HepG2 (cell line): ENCODE data around the gene SIGLEC14. TPM values are rescaled to one million over a fixed set of nuclear protein-coding genes. Genes with fewer than 3 reads are reported as not detected.
"Not testable (repeated sequence)": the region's sequence is repeated elsewhere in the genome, so short reads cannot be mapped to it uniquely, and the experiment has no call there.

Experiments used
- ATAC-seq: fragments of 200-7000 bp; cut with Tn5 transposase; 3 replicates; pipeline ENCODE4 v1.9.1; 2020; ENCODE audit warnings: mild to moderate bottlenecking, moderate library complexity
- BruUV-seq: library from RNA; stranded (reverse); fragments of 400-500 nt; replicated peaks from 2 replicates; lab custom pipeline; 2021; lab: Mats Ljungman, UMichigan
- CTCF ChIA-PET: fragments of 300-600 bp; formaldehyde crosslinking; extraction: SDS; loops from one replicate; lab custom pipeline; 2021; ENCODE audit warnings: low total read pairs, inconsistent platforms, low intra/inter-chr PET ratio; lab: Yijun Ruan, JAX
- POLR2A ChIA-PET: fragments of 350-600 bp; sonication (Branson Sonifier 250); formaldehyde crosslinking; loops from one replicate; lab custom pipeline; 2020; ENCODE audit warnings: antibody characterized with exemption, inconsistent platforms; lab: Yijun Ruan, JAX
- DNase-seq: peaks from one replicate; pipeline ENCODE4 v3.0.0-alpha.2; 2015; ENCODE audit warnings: low spot score
- FAIRE-seq: peaks from 3 replicates; lab custom pipeline; 2011; peaks lifted over from hg19 to GRCh38; lab: Jason Lieb, UNC
- H2AFZ ChIP-seq: one replicate; pipeline ENCODE4 v1.6.1; 2011; ENCODE audit warnings: low read length, inconsistent platforms
- H3K27ac ChIP-seq: fragments of 300-600 bp; 3 replicates; pipeline ENCODE4 v1.8.0; 2011; ENCODE audit warnings: mixed run types, mild to moderate bottlenecking, mixed read lengths, low read length, inconsistent platforms; ENCODE audit not compliant: insufficient read depth; ENCODE audit errors: extremely low read length
- H3K27me3 ChIP-seq, 2 experiments: fragments of 200-600 bp in 1 of 2; 2 replicates in 1 of 2; 3 replicates in 1 of 2; pipeline versions ENCODE4 v1.6.0 to v1.8.0; 2011; ENCODE audit warnings: low read length in 2 of 2, mild to moderate bottlenecking in 2 of 2, moderate library complexity in 2 of 2, inconsistent platforms in 1 of 2; ENCODE audit not compliant: insufficient read depth in 2 of 2, control insufficient read depth in 1 of 2
- H3K36me3 ChIP-seq, 2 experiments: fragments of 200-600 bp in 1 of 2; replicated peaks in 1 of 2; 2 replicates in 1 of 2; 3 replicates in 1 of 2; pipeline versions ENCODE4 v1.5.1 to v1.8.0; 2011; ENCODE audit warnings: low read length in 2 of 2, inconsistent platforms in 1 of 2; ENCODE audit not compliant: insufficient read depth in 2 of 2, control insufficient read depth in 1 of 2
- H3K4me1 ChIP-seq: 2 replicates; pipeline ENCODE4 v1.5.1; 2012; ENCODE audit warnings: low read length, inconsistent platforms; ENCODE audit not compliant: insufficient read depth
- H3K4me2 ChIP-seq: 2 replicates; pipeline ENCODE4 v1.6.0; 2011; ENCODE audit warnings: low read depth, low read length, inconsistent platforms
- H3K4me3 ChIP-seq, 3 experiments: fragments of 200-600 bp in 1 of 3; sonication (generic), shearing (Covaris generic) in 1 of 3; replicated peaks in 1 of 3; 2 replicates each; pipeline ENCODE4 v1.5.1; 2011 to 2016; ENCODE audit warnings: low read length in 3 of 3, inconsistent platforms in 2 of 3, low read depth in 2 of 3, mild to moderate bottlenecking in 2 of 3, control low read depth in 1 of 3, mixed read lengths in 1 of 3; ENCODE audit not compliant: insufficient read depth in 1 of 3
- H3K79me2 ChIP-seq: one replicate; pipeline ENCODE4 v1.6.1; 2011; ENCODE audit warnings: low read length, inconsistent platforms; ENCODE audit not compliant: insufficient read depth
- H3K9ac ChIP-seq: 2 replicates; pipeline ENCODE4 v1.6.0; 2011; ENCODE audit warnings: mild to moderate bottlenecking, low read depth, low read length, inconsistent platforms; ENCODE audit not compliant: insufficient read depth
- H3K9me3 ChIP-seq: 2 replicates; pipeline ENCODE4 v1.5.1; 2012; ENCODE audit warnings: mild to moderate bottlenecking, low read length
- H4K20me1 ChIP-seq: 2 replicates; pipeline ENCODE4 v1.6.0; 2011; ENCODE audit warnings: inconsistent platforms, mild to moderate bottlenecking, low read length, moderate library complexity; ENCODE audit not compliant: insufficient read depth
- ADNP ChIP-seq: sonication (generic); formaldehyde crosslinking; IDR thresholded peaks from 2 replicates; pipeline ENCODE4 v1.4.0; 2020; ENCODE audit warnings: missing genetic modification reagents
- ARID3A ChIP-seq: IDR thresholded peaks from 2 replicates; pipeline ENCODE4 v1.6.1; 2012; ENCODE audit warnings: low read depth, low read length, improper control_type of control experiment
- CBX2 ChIP-seq, 2 experiments: fragments of 200-600 bp in 1 of 2; sonication (generic); formaldehyde crosslinking in 1 of 2; IDR thresholded peaks; 2 replicates each; pipeline versions ENCODE4 v1.7.0 to v1.8.1; 2018 to 2022; ENCODE audit warnings: low read depth in 2 of 2, low read length in 1 of 2, mild to moderate bottlenecking in 1 of 2, missing genetic modification reagents in 1 of 2
- HOXA5 ChIP-seq: sonication (generic); formaldehyde crosslinking; IDR thresholded peaks from 2 replicates; pipeline ENCODE4 v1.4.0; 2020; ENCODE audit warnings: missing genetic modification reagents
- JUND ChIP-seq: sonication (generic); formaldehyde crosslinking; IDR thresholded peaks from 2 replicates; pipeline ENCODE4 v1.8.0; 2022; ENCODE audit warnings: mild to moderate bottlenecking, missing genetic modification reagents
- NR3C1 ChIP-seq: sonication (generic); formaldehyde crosslinking; IDR thresholded peaks from 2 replicates; pipeline ENCODE4 v1.4.0; 2020; ENCODE audit warnings: missing genetic modification reagents
- SAFB2 ChIP-seq: sonication (generic); formaldehyde crosslinking; IDR thresholded peaks from 2 replicates; pipeline ENCODE4 v1.5.1; 2020; ENCODE audit warnings: missing genetic modification reagents, low read depth, mild to moderate bottlenecking, borderline replicate concordance
- SMYD3 ChIP-seq: sonication (generic); formaldehyde crosslinking; IDR thresholded peaks from 2 replicates; pipeline ENCODE4 v1.8.1; 2023; ENCODE audit warnings: mild to moderate bottlenecking, missing genetic modification reagents
- SRSF4 ChIP-seq: fragments of 200-400 bp; formaldehyde crosslinking; IDR thresholded peaks from one replicate; pipeline ENCODE4 v1.6.1; 2018; ENCODE audit warnings: mild to moderate bottlenecking, low read depth, low read length, moderate library complexity; ENCODE audit not compliant: poor library complexity, severe bottlenecking
- U2AF1 ChIP-seq: fragments of 200-400 bp; formaldehyde crosslinking; optimal IDR thresholded peaks from 2 replicates; pipeline ENCODE3; 2017; ENCODE audit warnings: mild to moderate bottlenecking, low read depth, low read length
- ZBTB26 ChIP-seq: IDR thresholded peaks from 2 replicates; pipeline ENCODE4 v1.6.1; 2016; ENCODE audit warnings: missing compliant biosample characterization, missing genetic modification reagents, borderline replicate concordance
- ZBTB38 ChIP-seq: sonication (generic); formaldehyde crosslinking; IDR thresholded peaks from 2 replicates; pipeline ENCODE4 v1.5.1; 2020; ENCODE audit warnings: mild to moderate bottlenecking, missing genetic modification reagents
- ZNF337 ChIP-seq: sonication (generic); formaldehyde crosslinking; IDR thresholded peaks from 2 replicates; pipeline ENCODE4 v1.5.1; 2020; ENCODE audit warnings: missing genetic modification reagents, low read depth, mild to moderate bottlenecking, borderline replicate concordance
- ZNF44 ChIP-seq: sonication (generic); formaldehyde crosslinking; IDR thresholded peaks from 2 replicates; pipeline ENCODE4 v1.5.1; 2020; ENCODE audit warnings: mild to moderate bottlenecking, missing genetic modification reagents
- ZNF564 ChIP-seq: sonication (generic); formaldehyde crosslinking; IDR thresholded peaks from 2 replicates; pipeline ENCODE4 v1.8.1; 2023; ENCODE audit warnings: mild to moderate bottlenecking, missing genetic modification reagents
- ZNF772 ChIP-seq: sonication (generic); formaldehyde crosslinking; IDR thresholded peaks from 2 replicates; pipeline ENCODE4 v1.5.0; 2020; ENCODE audit warnings: mild to moderate bottlenecking, missing genetic modification reagents
- ZNF782 ChIP-seq: sonication (generic); formaldehyde crosslinking; IDR thresholded peaks from 2 replicates; pipeline ENCODE4 v1.4.0; 2020; ENCODE audit warnings: missing genetic modification reagents, mild to moderate bottlenecking, borderline replicate concordance
- WGBS: methylation state at CpG from one replicate; pipeline ENCODE4 v1.1.6; 2017; ENCODE audit warnings: low lambda C conversion rate; 5-methylcytosine and 5-hydroxymethylcytosine counted together
- in situ Hi-C: cut with HindIII; loops from 2 replicates; pipeline ENCODE4 v1.10.0; 2017; ENCODE audit warnings: low pct_unique_long_range_greater_than_20kb; ENCODE audit not compliant: extremely low pct_ligation_motif_present
- intact Hi-C: fragments of 100-400 bp; cut with micrococcal nuclease; formaldehyde crosslinking; loops from one replicate; pipeline ENCODE4 v1.10.0; 2022; ENCODE audit not compliant: unreplicated experiment
- polyA plus RNA-seq, 8 experiments: library from polyadenylated mRNA; depleted of rRNA in 3 of 8; stranded (reverse) in 7 of 8; unstranded in 1 of 8; fragments of >200 nt; fragmentation: Illumina TruSeq in 4 of 8; extraction: Trizol in 4 of 8; gene quantifications; 2 replicates each; pipeline versions ENCODE4 v1.2.1 to v1.2.3, GENCODE V29; 2011 to 2016; ENCODE audit warnings: low read depth in 4 of 8, missing spikeins in 1 of 8, mixed read lengths in 1 of 8; ENCODE audit not compliant: insufficient read depth in 1 of 8
- total RNA-seq, 5 experiments: library from RNA; depleted of rRNA; stranded (reverse); fragments of >200 nt; fragmentation: Illumina TruSeq; extraction: Trizol; gene quantifications; 2 replicates each; pipeline ENCODE4 v1.2.3, GENCODE V29; 2016; ENCODE audit warnings: low read depth in 1 of 5

SIGLEC14 gene
- total and polyA plus RNA-seq, 2 of the 13 experiments (the other 11 are each of a cell fraction or from before 2014, with no cell fraction given): 0.05 to 0.09 TPM

GRCh38 chr19:51632126-51632525, 14.5 kb downstream of the SIGLEC14 start:
- Histone ChIP-seq H3K27me3 (peaks cover 0 to 25% of the 10 kb centered on the region in 2 experiments; a peak in 4 of 5 replicates), H3K9ac (no peak overlapping the region), H3K36me3 (no peaks in the 10 kb centered on the region), H3K4me2 (no peak overlapping the region), H4K20me1 (no peaks in the 10 kb centered on the region), H3K4me1 (no peaks in the 10 kb centered on the region), H2AFZ (no peak overlapping the region), H3K9me3 (peaks cover 5% of the 10 kb centered on the region; the same call in 1 of the 2 replicates), H3K4me3 (no peak overlapping the region), H3K79me2 (no peaks in the 10 kb centered on the region), H3K27ac (no peak overlapping the region)
- no TSS peak for BruUV-seq
- WGBS: 3% methylated on average over 5 of the region's 5 CpGs
- DNase-seq (no peak), ATAC-seq (no peak), FAIRE-seq (no peak)
- POLR2A ChIA-PET: no interaction called here
- in situ Hi-C loops: loop anchor here (25.0 kb wide), 1 partner anchor 345 kb away; no protein-coding TSS in a partner anchor
- CTCF ChIA-PET: no interaction called here
- intact Hi-C loops: no loop called here
- no peak for TF ChIP-seq U2AF1
- TF ChIP-seq CBX2 (IDR thresholded peaks at IDR 0.05; ENCODE audit: low read depth, low read length): no peak
- no peak for TF ChIP-seq CBX2 (CRISPR knock-in tag; IDR thresholded peaks at IDR 0.05; ENCODE audit: low read depth)
- no peak for TF ChIP-seq ZNF44
- TF ChIP-seq JUND (CRISPR knock-in tag): no peak
- no peak for TF ChIP-seq SAFB2
- no peak for TF ChIP-seq ZNF782
- TF ChIP-seq ZNF337: no peak
- no peak for TF ChIP-seq ADNP
- TF ChIP-seq ARID3A: no peak
- TF ChIP-seq HOXA5 (CRISPR knock-in tag): no peak
- no peak for TF ChIP-seq ZNF564 (CRISPR knock-in tag)
- TF ChIP-seq ZBTB38: no peak
- TF ChIP-seq SRSF4: no peak
- TF ChIP-seq ZBTB26 (CRISPR knock-in tag): no peak
- no peak for TF ChIP-seq ZNF772 (CRISPR knock-in tag)
- TF ChIP-seq NR3C1 (CRISPR knock-in tag): no peak
- no peak for TF ChIP-seq SMYD3

GRCh38 chr19:51630315-51630714, 16.3 kb downstream of the SIGLEC14 start, which contains the start of gene SIGLEC5:
Gene SIGLEC5, minus strand, starts transcription at chr19:51630401. Its CDS starts 66 bp downstream, at chr19:51630335.
- intact Hi-C loops, CTCF ChIA-PET, H3K36me3 ChIP-seq, H3K4me2 ChIP-seq, H3K27ac ChIP-seq, DNase-seq, H4K20me1 ChIP-seq, H2AFZ ChIP-seq, ATAC-seq, H3K4me3 ChIP-seq, POLR2A ChIA-PET, BruUV-seq, H3K79me2 ChIP-seq, H3K9ac ChIP-seq, FAIRE-seq, H3K4me1 ChIP-seq, H3K9me3 ChIP-seq: not testable (repeated sequence)
- WGBS: 21% methylated on average over 10 of the region's 13 CpGs
- H3K27me3 ChIP-seq: peaks cover 0 to 32% of the 10 kb centered on the region in 2 experiments; a peak in 4 of 5 replicates
- in situ Hi-C loops: loop anchor here (25.0 kb wide), 1 partner anchor 343 kb away; no protein-coding TSS in a partner anchor
